MM.1S (cell line): ENCODE data around the gene MRPL30.

Experiments used
- DNase-seq: peaks from one replicate; pipeline ENCODE4 v3.0.0-alpha.2; 2015
- H2AFZ ChIP-seq: fragments of 300-600 bp; sonication (generic); 2 replicates; pipeline ENCODE4 v1.6.0; 2016; ENCODE audit warnings: antibody characterized with exemption, low read length
- H3F3A ChIP-seq: fragments of 300-600 bp; sonication (generic); 2 replicates; pipeline ENCODE4 v1.6.1; 2016; ENCODE audit warnings: mild to moderate bottlenecking, antibody characterized with exemption, low read length, moderate library complexity, mixed read lengths; ENCODE audit not compliant: insufficient read depth
- H3K27ac ChIP-seq: fragments of 300-600 bp; sonication (generic); 2 replicates; pipeline ENCODE4 v1.5.1; 2016; ENCODE audit warnings: mild to moderate bottlenecking, low read length
- H3K27me3 ChIP-seq: fragments of 300-600 bp; sonication (generic); replicated peaks from 2 replicates; pipeline ENCODE4 v1.6.0; 2016; ENCODE audit warnings: low read length; ENCODE audit not compliant: insufficient read depth
- H3K36me3 ChIP-seq: fragments of 300-600 bp; sonication (generic); replicated peaks from 2 replicates; pipeline ENCODE4 v1.6.1; 2016; ENCODE audit warnings: mild to moderate bottlenecking, low read length, mixed read lengths; ENCODE audit not compliant: insufficient read depth
- H3K4me1 ChIP-seq: fragments of 300-600 bp; sonication (generic); 2 replicates; pipeline ENCODE4 v1.6.1; 2016; ENCODE audit warnings: low read length, mixed read lengths
- H3K4me2 ChIP-seq: fragments of 300-600 bp; sonication (generic); 2 replicates; pipeline ENCODE4 v1.6.0; 2016; ENCODE audit warnings: low read depth, low read length
- H3K4me3 ChIP-seq: fragments of 300-600 bp; sonication (generic); 2 replicates; pipeline ENCODE4 v1.5.1; 2016; ENCODE audit warnings: low read length, mixed read lengths
- H3K79me2 ChIP-seq: fragments of 300-600 bp; sonication (generic); 2 replicates; pipeline ENCODE4 v1.6.1; 2016; ENCODE audit warnings: mixed run types, low read length, mixed read lengths
- H3K9ac ChIP-seq: fragments of 300-600 bp; sonication (generic); 2 replicates; pipeline ENCODE4 v1.6.1; 2016; ENCODE audit warnings: low read length, mixed read lengths
- H3K9me2 ChIP-seq: fragments of 300-600 bp; sonication (generic); replicated peaks from 2 replicates; pipeline ENCODE4 v1.6.1; 2016; ENCODE audit warnings: mild to moderate bottlenecking, low read length, mixed read lengths; ENCODE audit not compliant: insufficient read depth
- H3K9me3 ChIP-seq: fragments of 300-600 bp; sonication (generic); replicated peaks from 2 replicates; pipeline ENCODE4 v1.6.1; 2016; ENCODE audit warnings: mild to moderate bottlenecking, low read length, mixed read lengths; ENCODE audit not compliant: insufficient read depth
- H4K20me1 ChIP-seq: fragments of 300-600 bp; sonication (generic); 2 replicates; pipeline ENCODE4 v1.6.1; 2016; ENCODE audit warnings: mild to moderate bottlenecking, low read length, moderate library complexity, mixed read lengths; ENCODE audit not compliant: insufficient read depth
- CTCF ChIP-seq: fragments of 300-600 bp; sonication (generic); IDR thresholded peaks from 2 replicates; pipeline ENCODE4 v1.5.1; 2016; ENCODE audit warnings: antibody characterized with exemption, low read length, mixed read lengths
- EZH2 ChIP-seq: fragments of 300-600 bp; sonication (generic); optimal IDR thresholded peaks from 2 replicates; pipeline ENCODE3; 2017; ENCODE audit warnings: low read depth, mild to moderate bottlenecking, antibody characterized with exemption, low read length, mixed read lengths
- EZH2phosphoT487 ChIP-seq: fragments of 300-600 bp; sonication (generic); IDR thresholded peaks from 2 replicates; pipeline ENCODE4 v1.6.1; 2018; ENCODE audit warnings: antibody characterized with exemption, low read length

The MRPL30 gene

GRCh38 chr2:99150706-99151105, 30.3 kb upstream of the MRPL30 start:
- no peak overlapping the region for H3K4me2 ChIP-seq
- H3K27ac ChIP-seq = no peak overlapping the region
- no peak overlapping the region for H3K4me3 ChIP-seq
- H3K9me3 ChIP-seq = no peaks in the 10 kb centered on the region
- no peaks in the 10 kb centered on the region for H3K27me3 ChIP-seq
- no peak for TF ChIP-seq EZH2phosphoT487
- no peak for TF ChIP-seq EZH2
- no peak for TF ChIP-seq CTCF
- no peak overlapping the region for H3K9ac ChIP-seq
- H3K4me1 ChIP-seq = peaks cover 11% of the 10 kb centered on the region
- no peaks in the 10 kb centered on the region for H4K20me1 ChIP-seq
- no peaks in the 10 kb centered on the region for H3K36me3 ChIP-seq
- H3F3A ChIP-seq = peaks cover 5% of the 10 kb centered on the region; the same call in 1 of the 2 replicates
- DNase-seq = no peak
- H3K79me2 ChIP-seq = peaks cover 15% of the 10 kb centered on the region; the same call in 1 of the 2 replicates
- no peaks in the 10 kb centered on the region for H3K9me2 ChIP-seq
- H2AFZ ChIP-seq = no peak overlapping the region

- H4K20me1 ChIP-seq = no peaks in the 10 kb centered on the region
- no peaks in the 10 kb centered on the region for H3K27me3 ChIP-seq
- H3K9me2 ChIP-seq = no peaks in the 10 kb centered on the region
- no peak overlapping the region for H3K9ac ChIP-seq
- H3K4me2 ChIP-seq = no peak overlapping the region
- no peak for TF ChIP-seq EZH2
- TF ChIP-seq CTCF = no peak
- no peak for TF ChIP-seq EZH2phosphoT487
- H3K36me3 ChIP-seq = no peaks in the 10 kb centered on the region
- peaks cover 20% of the 10 kb centered on the region; the same call in 1 of the 2 replicates for H3K79me2 ChIP-seq
- H2AFZ ChIP-seq = no peak overlapping the region
- H3K9me3 ChIP-seq = no peaks in the 10 kb centered on the region
- no peak overlapping the region for H3K4me3 ChIP-seq
- H3K4me1 ChIP-seq = peaks cover 14% of the 10 kb centered on the region
- no peak overlapping the region for H3K27ac ChIP-seq
- no peak for DNase-seq
- peaks cover 5% of the 10 kb centered on the region; the same call in 1 of the 2 replicates for H3F3A ChIP-seq
These were observed 28.6 kb upstream of the MRPL30 start for GRCh38 chr2:99152199-99152895.

GRCh38 chr2:99153921-99154604, 26.9 kb upstream of the MRPL30 start:
- Histone ChIP-seq H3K4me1 (peaks cover 14% of the 10 kb centered on the region), H3K27ac (peak overlapping the region; percentile 78; the same call in 1 of the 2 replicates), H2AFZ (peak overlapping the region; percentile 49), H3K9me3 (no peaks in the 10 kb centered on the region), H3K27me3 (no peaks in the 10 kb centered on the region), H3F3A (peaks cover 5% of the 10 kb centered on the region; the same call in 1 of the 2 replicates), H3K9me2 (no peaks in the 10 kb centered on the region), H3K79me2 (peaks cover 20% of the 10 kb centered on the region; the same call in 1 of the 2 replicates), H3K36me3 (no peaks in the 10 kb centered on the region), H3K4me2 (peak overlapping the region; percentile 96), H3K4me3 (peak overlapping the region; percentile 77), H4K20me1 (no peaks in the 10 kb centered on the region), H3K9ac (peak overlapping the region; percentile 84)
- no peak for TF ChIP-seq CTCF
- no peak for TF ChIP-seq EZH2phosphoT487
- no peak for TF ChIP-seq EZH2
- DNase-seq = peak; percentile 12
